ENCODE data around the gene SORBS2.

The SORBS2 gene

DNA sequence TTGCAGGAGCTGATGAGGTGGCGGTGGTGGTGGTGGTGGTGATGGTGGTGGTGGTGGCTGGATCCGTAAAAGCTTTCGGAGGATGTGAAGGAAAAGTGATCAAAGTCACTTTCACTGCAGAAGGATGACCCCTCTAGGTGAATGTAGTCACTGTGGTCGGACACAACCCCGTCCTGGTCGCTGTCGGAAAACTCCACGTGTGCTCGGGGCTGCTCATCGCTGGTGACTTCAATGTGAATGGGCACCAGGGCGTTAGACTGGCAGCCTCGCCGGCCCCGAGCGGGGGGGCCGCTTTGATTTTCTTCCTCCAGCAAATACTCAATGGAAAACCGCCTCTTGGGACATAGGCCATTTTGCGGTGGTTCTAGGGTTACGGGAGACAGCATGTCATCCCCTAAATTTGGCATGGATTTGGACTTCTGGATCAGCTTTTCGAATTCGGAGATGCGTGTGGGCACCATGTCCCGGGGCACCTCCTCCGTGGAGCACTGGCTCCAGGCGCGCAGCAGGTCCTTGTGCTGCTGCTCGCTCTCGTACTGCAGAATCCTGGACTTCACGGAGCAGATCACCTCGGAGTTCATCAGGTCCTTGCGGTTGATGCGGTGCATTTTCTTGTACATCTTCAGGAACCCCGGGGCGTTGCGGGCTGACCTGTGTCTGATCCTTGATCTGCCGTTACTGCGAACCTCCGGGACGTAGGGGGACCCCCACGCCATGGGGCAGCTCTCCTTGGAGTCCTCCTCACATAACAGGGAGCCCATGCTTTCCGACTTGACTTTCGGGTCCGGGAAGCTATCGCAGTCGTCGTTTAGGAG, 188.3 kb downstream of the SORBS2 start:
- no peak for DNase-seq

DNA sequence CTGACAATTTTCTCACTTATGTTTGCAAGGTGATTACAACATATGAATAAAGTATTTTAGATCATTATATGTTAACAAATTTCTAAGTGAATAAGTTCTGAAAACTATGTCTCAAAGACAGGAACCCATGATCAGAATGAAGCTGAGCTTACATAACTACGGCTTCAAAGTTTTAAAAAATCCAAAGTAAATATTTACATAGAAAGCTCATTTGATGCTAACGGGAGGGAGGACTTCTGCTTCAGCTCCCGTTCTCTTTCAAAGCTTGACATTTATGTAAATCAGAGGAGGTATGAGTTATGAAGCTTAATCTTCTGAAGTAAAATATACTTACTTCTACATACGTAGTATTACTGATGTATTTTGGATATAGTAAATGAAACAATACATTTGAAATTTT, 203.8 kb downstream of the SORBS2 start:
- DNase-seq, result no peak

DNA sequence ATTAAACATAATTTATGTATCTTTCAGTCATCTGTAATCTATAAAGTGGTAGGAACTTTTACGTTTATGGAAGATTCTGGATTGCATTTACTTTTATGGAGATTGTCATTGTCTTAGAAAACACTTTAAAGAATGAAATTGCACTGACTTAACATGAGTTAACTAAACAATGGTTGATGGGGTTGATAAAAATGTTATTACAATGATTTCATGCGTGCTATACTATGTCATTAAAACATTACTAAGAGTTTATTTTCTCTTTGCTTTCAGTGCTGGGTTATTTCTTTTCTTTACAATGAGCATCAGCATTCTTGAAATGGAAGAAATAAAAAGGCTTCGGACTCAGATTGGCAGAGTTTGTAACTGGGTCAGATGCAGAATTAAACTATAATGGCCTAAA, 209.6 kb downstream of the SORBS2 start:
- no peak for DNase-seq

DNA sequence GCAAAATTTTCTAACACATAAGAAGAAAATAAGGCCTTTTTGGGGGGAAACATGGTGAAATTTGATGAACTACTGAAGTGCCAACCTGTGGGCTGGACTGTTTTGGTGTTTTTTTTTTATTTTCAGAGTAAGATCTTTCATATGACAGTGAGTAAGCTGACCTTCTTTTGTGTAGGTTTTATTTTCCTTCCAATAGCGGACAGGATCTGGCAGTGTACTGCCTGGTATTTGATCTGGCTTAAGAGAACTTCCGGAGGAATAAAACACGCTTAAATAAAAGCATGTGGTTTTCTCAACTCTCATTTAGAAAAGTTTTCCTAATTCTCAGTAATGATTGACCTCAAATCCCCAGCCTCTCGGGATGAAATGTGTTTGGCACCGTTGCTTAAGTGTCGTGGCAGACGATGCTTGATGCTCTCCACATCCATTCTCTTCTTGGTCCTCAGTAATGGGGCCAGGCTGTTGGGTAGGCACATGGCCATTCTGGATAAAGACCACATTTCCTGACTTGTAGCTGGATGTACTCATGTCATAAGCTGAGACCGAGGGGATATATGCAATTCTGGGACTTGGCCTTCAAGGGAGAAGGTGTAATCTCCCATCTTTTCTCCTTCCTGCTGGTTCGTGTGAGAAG, 211.1 kb downstream of the SORBS2 start:
- DNase-seq, result no peak

DNA sequence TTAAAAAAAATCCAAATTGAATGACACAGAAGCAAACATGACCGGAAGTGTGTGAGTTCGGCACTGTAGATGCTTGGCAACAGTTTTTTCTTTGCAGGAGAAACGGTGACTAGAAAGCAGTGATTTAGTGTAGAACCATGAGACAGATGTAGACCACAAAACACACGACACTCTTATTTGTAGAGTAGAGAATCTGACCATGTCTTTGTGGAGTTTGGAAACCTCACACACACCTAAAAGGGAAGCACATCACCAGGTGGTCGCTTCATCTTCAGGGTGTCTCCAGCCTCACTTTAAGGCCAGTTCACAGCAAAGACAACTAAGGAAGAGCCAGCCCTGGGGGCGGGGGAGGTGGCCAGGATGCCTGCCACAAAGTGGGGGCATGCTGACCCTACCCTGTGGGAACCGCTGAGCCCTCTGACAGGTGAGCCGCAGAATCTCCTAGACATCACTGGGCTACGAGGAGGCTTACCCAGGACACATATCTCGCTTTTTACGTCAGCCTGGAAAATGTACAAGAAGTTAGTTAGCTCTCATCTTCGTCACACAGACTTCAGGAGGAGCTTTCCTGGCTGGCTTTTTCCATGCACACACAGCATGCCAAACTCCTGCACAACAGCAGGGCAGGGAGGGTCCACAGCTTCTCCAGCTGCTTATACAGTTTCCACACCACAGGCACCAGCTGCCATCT, 212.3 kb downstream of the SORBS2 start:
- DNase-seq, result no peak

DNA sequence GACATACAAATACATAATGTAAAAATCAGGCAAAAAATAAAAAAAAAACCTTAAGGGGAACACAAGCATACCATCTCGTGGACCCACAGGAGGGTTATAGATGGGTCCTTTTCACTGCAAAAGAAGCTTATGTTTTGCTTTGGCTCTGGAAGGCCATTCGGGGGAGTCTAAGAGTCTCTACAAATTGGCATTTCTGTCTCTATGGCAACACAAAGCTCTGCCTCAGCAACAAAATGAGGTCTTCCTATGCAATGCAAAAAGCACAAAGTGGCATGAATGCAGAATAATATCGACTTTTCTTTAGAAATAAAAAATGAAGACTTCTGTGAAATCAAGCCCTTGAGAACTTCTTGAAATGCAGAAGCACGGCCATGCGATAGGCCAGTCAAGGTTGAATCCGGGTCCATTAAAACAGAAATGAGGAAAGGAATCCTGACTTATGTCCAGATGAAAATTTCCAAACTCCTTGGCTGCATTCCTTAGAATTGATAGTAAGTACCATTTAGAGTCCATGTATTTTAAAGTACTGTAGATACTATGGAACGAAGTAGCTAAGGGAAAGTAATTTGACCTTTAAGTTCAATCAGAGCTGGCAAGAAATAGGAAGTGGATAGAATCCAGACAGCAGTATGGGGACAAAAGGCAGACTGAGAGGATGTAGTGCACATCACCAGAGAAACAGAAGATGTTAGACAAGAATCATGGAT, 213.0 kb downstream of the SORBS2 start:
- DNase-seq, result no peak

DNA sequence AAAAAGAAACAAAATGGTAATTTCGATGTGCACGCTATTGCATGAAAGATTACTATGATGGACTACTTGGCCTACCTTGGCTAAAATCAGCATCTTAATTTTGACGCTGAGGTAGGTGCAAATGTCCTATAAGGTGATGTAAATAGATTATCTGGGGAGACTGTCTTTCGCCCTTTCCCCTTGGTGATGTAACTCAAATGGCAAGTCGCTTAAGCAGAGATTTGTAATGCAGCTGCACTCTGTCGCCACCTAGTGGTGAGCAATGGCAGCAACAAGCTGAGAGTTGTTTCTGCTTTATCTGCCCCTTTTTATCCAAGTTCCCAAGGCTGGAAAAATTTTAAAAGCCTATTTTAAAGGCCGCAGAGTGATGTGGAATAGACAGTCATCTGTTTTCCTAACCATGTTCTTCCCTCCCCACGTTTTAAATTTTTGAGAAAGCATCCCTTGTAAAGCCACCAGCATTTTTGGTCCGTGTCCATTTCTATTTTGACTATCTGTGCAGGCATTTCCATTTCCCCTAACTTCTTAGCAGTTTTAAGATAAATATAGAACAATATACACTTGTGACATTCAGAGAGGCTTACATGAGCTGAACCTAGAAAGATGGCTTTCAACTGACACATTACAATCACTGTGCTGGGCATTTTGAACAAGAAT, 214.3 kb downstream of the SORBS2 start:
- DNase-seq, result no peak

DNA sequence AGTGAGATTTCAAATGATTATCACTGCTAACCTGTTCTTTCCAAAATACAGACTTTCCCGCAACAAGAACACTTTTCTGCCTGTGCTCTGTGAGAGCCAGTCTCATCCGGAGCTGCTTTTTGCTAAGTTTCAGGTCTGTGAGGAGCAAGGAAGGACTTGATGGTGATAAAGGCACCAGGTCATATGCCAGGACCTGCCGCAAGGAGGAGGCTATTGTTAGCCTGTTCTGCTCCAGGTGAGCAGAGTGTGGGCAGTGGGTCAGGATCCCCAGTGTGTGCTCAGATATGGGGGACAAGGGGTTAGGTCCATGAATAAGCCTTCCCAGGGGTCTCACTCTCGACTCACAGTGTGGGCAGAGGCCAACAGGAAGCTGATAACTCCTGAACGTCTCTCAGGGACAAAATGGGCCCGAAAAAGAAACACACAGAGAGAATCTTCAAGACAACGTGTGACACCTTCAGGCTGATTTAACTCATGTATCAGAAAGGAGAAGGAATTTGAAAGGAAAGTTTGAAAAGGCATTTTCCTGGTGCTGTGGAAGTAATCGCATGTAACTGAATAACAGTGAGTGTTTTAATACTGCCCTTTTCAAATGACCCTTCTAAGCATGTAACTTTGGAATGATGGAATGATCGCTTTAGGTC, 219.0 kb downstream of the SORBS2 start:
- DNase-seq, result no peak

DNA sequence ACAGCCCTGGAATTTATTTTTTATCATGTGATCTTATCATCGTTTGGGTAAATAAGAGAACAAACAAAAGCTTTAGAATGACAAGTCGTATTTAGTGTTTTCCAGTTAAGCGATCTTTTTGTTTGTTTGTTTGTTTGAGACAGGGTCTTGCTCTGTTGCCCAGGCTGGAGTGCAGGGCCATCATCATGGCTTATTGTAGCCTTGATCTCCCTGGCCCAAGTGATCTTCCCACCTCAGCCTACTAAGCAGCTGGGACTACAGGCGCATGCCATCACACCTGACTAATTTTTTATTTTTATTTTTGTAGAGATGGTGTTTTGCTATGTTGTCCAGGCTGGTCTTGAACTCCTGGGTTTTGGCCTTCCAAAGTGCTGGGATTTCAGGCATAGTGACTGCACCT, 219.6 kb downstream of the SORBS2 start:
- DNase-seq, result no peak

DNA sequence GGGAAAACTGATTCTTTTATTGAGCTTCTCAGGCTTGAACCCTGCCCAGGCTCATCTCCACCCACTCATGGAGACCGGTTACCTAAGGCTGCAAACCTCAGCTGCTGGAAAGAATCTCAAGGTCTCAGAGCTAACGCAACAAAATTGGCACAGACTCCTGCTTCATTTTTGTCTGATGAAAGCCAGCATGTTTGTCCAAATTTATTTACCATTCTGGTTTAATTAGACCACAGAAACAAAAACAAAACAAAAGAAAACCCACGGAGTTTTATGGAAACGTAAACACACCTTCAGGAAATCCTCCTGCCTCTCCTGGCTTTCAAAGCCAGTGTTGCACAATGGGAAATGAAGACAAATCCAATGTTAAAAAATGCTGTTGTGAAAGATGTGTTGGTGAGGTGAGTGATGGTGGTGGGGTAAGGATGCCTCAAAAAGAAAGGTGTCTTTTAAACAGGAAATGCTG, 220.3 kb downstream of the SORBS2 start:
- no peak for DNase-seq

DNA sequence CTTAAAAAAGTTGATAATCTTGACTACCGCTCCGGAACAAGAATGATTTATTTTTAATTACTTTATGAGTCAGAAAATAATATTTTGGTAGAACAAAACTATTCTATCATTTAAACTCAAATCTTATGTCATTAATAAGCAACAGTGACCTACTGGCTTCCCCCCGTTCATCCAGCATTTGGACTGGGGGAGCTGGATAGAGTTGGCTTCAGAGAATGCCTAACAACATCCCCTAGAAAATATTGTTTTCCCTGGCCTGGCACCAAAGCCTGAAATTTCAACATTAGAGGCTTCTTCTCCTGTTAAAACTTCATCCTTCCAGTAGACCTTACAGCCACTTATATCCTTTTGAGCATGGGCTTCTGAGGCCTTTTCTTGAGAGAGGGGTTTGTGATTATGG, 221.0 kb downstream of the SORBS2 start:
- no peak for DNase-seq

DNA sequence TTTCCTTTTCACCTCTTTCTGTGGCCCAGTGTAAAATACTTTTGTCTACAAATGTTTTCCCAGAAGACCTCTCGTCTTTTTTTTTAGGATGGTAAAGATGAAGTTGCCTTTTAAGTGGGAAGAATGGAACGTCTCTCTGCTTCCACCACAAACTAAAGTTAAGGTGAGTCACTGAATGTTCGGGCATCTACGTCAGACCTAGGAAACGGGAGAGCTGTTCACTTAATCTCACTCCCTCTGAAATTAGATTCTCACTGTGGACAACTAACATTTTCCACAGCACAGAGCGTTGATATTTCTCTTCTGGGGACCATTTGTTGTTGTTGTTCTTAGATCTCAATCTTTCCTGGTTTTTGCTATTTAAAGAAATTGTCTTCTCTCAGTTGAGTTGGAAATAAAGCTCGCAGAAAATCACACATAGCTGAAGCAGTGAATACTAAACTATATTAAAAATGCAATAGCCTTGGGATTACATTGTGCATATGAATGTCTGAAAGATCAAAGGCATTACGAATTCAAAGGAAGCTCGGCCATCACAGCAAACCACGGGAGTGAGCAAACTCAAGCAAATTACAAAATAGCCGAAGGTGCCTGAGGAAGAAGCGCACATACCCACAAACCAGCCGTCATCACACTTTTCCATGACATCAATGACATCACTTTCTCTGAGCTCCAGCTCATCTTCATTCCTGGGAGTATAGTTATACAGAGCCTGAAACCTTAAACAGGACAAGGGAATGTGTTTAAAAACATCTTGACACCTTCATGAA, 222.7 kb downstream of the SORBS2 start:
- no peak for DNase-seq

DNA sequence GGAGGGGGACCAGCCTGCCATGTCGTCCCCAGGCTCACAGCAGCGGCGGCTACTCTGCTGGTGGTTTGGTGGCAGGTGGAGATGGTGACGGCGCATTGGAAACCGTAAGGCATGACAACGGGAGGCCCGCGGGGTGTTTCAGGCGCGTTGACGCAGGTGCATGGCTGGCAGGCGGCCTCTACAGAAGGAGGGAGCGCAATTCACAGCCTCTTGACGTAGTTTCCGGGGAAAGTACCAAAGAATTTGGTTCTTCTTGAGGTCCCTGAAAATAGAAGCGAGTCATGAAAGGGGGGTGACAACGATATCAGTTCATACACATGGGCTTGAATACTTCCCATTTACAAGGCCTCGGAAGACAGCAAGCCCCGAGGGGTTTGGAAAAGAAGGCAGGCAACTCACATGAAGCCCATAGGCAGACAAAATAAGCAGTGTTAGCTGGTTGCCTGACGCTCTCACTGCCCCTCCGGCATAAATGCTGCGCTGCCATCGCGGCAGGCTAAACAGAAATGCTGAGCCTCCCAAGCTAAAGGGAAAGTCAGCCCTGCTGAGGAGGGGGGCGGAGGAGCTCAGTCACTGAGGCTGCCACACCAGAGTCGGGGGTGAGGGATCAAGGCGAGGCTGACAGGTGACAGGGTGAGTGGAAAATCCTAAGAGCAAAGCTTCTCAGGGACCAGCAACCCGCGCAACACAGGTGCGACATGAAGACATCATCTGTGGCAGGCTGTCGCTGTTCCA, 224.4 kb downstream of the SORBS2 start:
- no peak for DNase-seq

DNA sequence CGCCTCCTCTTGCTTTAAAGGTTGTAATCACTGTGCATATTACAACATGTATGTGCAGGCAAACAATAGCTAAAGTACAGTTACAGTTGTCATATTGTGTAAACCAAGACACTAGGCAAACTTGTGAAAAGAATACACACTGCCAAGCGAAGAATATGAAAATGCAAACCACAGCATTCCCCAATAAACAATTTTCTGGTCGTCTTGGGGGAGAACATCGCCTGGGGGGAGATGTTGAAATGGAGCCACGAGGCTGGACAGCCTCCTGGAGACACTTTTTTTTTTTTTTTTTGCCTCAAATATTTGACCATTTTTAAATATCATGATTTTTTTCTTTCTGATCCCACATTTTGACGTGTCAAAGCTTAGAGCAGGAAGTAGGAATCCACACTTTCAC, 225.0 kb downstream of the SORBS2 start:
- no peak for DNase-seq

DNA sequence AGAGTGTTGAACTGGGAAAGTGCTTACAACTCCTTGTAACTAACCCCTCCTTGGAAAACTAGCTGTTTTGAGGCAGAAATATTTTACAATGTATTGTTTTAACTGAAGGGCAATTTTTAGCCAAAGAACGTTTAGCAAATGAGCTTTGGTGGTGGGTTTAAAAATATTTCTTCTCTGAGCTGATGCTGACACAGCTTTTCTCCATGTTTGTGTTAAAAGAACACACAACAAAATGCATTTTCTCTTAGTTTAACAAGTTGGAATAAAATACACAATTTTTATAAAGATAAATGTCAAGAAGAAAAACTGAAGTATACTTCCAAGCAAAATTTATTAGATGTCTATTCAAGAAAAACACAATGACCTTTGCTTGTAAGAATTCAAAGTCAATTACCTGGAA, 226.8 kb downstream of the SORBS2 start:
- no peak for DNase-seq

DNA sequence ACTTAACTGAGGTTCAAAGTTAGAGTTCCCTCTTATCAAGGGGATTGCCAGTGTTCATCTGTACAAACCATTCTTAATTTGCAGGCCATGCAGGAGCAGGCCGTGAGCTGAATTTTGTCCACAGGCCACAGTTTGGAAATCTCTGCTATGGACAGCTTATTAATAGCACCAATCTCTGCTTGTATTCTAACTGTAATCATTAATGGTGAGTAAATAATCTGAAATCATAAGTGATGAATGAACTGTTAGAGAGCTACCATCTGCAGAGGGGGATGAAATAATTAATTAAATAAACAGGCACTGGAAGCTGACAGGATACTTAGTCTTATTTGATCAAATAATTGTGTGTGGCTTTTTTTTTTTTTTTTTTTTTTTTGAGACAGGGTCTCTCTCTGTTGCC, 228.2 kb downstream of the SORBS2 start:
- DNase-seq, result no peak

DNA sequence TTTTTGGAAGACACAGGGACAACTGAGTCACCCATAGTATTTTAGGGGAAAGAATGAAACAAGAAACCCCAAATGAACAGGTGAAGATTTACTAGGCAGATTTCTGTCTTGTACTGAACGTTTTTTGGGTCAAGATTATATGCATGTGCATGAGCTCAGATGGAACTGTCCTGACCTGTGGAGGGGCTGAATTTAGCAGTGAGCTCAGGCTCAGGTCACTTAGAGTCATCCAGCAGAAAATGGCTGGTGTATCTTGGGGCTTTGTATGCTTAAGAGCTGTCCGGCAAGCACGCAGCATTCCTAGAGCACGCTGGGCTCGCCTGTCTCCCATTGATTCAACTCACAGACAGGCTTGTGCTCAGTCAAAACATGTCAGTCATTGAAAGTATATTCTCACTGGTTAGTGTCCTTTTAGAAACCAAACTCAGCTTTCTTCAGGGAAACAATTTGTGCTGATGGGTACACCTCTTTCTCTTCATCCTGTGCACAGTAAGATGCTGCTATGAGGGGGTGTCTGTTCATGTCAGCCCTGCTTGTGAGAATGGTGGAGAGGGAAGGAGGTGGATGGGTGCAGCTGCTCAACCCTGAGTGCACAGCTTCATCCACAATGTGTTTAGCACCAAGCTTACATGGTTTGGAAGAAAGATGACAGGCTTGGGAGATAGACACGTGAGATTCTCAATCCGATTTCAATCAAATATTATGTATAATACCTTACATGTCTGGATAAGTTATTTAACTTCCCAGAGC, 229.2 kb downstream of the SORBS2 start:
- no peak for DNase-seq

DNA sequence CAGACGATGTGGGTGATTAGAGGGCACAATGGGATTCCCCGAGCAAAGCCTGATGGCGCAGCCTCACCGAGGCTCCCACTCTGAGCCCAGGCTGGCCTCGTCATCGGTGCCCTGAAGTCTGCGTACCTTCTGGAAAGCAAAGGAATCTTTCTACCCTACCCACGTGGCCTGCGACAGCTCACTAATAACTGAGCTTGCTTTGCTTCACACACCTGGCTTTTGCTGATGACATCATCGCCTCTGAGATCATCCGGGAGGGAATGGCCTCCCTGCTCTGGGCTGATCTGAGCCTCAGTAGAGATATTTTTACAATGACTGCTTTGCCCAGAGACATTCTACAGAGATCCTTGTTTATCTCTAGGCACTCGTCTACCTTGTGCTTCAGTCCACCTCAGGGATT, 231.3 kb downstream of the SORBS2 start:
- no peak for DNase-seq

DNA sequence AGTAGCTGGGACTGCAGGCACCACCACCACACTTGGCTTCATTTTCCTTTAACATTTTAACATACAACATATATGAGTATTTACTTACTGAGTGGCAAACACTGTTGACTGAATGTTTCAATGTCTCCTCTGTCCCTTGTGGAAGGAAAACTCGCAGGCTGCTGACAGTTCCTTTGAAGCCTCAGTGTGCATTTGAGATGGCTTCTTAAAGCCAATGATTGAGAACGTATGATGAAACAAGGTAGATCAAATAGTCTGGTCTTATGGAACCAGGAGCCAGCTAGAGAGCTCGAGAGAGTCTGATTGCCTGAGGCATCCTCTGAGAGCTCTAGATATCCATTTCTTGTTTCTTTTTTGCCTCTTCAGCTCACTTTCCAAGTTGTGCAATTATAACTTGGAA, 233.7 kb downstream of the SORBS2 start:
- DNase-seq, result no peak

All from SHP77 treated with DMSO at 0.1 percent for 48 hours (cell line).